Ishikawa (cell line): Measurements from ENCODE around the gene RBM10.

Experiments
- CEBPB ChIP-seq: IDR thresholded peaks from 2 replicates; pipeline ENCODE4 v1.6.1; 2012
- CREB1 ChIP-seq: IDR thresholded peaks from 2 replicates; pipeline ENCODE4 v1.6.1; 2012; ENCODE audit warnings: low read depth
- EGR1 ChIP-seq: IDR thresholded peaks from 2 replicates; pipeline ENCODE4 v1.6.1; 2012
- EP300 ChIP-seq: IDR thresholded peaks from 2 replicates; pipeline ENCODE4 v1.6.1; 2012; ENCODE audit warnings: borderline replicate concordance
- FOXM1 ChIP-seq: IDR thresholded peaks from 2 replicates; pipeline ENCODE4 v1.6.1; 2012; ENCODE audit warnings: low read depth, borderline replicate concordance
- RAD21 ChIP-seq: IDR thresholded peaks from 2 replicates; pipeline ENCODE4 v1.6.1; 2012; ENCODE audit warnings: low read depth
- REST ChIP-seq: IDR thresholded peaks from 2 replicates; pipeline ENCODE4 v1.6.1; 2012; ENCODE audit warnings: low read depth, mild to moderate bottlenecking
- TAF1 ChIP-seq: IDR thresholded peaks from 2 replicates; pipeline ENCODE4 v1.6.1; 2012; ENCODE audit warnings: low read depth, mild to moderate bottlenecking
- TCF12 ChIP-seq: IDR thresholded peaks from 2 replicates; pipeline ENCODE4 v1.6.1; 2012; ENCODE audit warnings: low read depth
- TEAD4 ChIP-seq: IDR thresholded peaks from 2 replicates; pipeline ENCODE4 v1.6.1; 2012
- USF1 ChIP-seq: IDR thresholded peaks from 2 replicates; pipeline ENCODE4 v1.6.1; 2012
- YY1 ChIP-seq: IDR thresholded peaks from 2 replicates; pipeline ENCODE4 v1.6.1; 2012; ENCODE audit warnings: low read depth
- ZBTB7A ChIP-seq: IDR thresholded peaks from 2 replicates; pipeline ENCODE4 v1.6.1; 2012; ENCODE audit warnings: low read depth
- TF ChIP-seq, protein P1 (sequence below): IDR thresholded peaks from 2 replicates; pipeline ENCODE4 v1.6.1; 2012

GRCh38 chrX:47204970-47205369 lies 59.9 kb downstream of the RBM10 start:
- TF ChIP-seq YY1, result no peak
- TF ChIP-seq REST, result no peak
- TF ChIP-seq EP300, result no peak
- TF ChIP-seq RAD21, result no peak
- no peak for TF ChIP-seq CREB1
- no peak for TF ChIP-seq TAF1
- TF ChIP-seq EGR1, result no peak
- TF ChIP-seq FOXM1, result no peak
- TF ChIP-seq, protein P1, sequence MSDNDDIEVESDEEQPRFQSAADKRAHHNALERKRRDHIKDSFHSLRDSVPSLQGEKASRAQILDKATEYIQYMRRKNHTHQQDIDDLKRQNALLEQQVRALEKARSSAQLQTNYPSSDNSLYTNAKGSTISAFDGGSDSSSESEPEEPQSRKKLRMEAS, result no peak
- no peak for TF ChIP-seq CEBPB
- TF ChIP-seq USF1, result no peak
- no peak for TF ChIP-seq TEAD4
- TF ChIP-seq TCF12, result no peak
- no peak for TF ChIP-seq ZBTB7A
